NCI-H345 (cell line): ENCODE data around the gene ANGPTL4.
A peak's percentile ranks its signal among the peaks of the same experiment; 100 is the strongest.
"Not testable (repeated sequence)": the region's sequence is repeated elsewhere in the genome, so short reads cannot be mapped to it uniquely, and the experiment has no call there.

ENCODE experiments used
- DNase-seq: peaks from one replicate; lab custom pipeline; 2025; lab: John Stamatoyannopoulos, UW

Gene ANGPTL4

GRCh38 chr19:8334458-8335342 lies 29.3 kb upstream of the ANGPTL4 start:
- DNase-seq: peak; percentile 77

DNA sequence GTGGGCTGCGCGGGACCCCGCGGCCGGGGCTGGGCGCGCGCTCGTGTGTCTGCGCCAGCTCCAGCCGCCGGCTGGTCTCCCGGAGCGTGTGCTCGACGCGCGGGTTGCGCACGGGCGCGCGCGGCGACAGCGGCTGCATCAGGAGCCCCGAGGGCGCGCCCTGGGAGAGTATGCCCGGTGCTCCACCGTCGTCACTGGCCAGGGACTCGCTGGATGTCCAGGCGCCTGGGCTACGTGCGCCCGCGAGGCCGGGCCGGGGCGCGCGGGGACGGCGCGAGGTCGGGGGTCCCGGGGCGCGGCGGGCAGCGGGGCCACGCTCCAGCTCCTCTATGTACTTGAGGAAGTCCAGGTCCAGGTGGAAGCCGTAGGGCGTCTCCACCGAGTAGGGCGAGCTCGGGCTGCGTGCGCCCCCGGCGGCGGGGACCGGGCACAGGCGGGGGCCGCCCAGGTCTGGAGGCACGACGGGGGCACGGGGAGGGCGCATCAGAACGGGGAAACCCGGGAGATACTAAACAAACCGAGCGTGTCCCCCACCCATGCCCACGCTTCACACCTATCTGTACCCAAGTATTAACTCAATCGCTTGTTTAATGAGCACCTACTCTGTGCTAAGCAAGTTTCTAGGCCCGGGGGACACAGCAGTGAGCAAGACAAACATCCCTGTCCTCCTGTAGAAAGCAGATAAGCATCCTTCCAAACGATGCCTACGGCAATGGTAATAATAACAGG lies 28.4 kb upstream of the ANGPTL4 start:
- peak; percentile 44 for DNase-seq

- no peak for DNase-seq
Measured at GRCh38 chr19:8336072-8336569, 27.8 kb upstream of the ANGPTL4 start.

- no peak for DNase-seq
Measured at GRCh38 chr19:8336660-8337059, 27.3 kb upstream of the ANGPTL4 start.

DNA sequence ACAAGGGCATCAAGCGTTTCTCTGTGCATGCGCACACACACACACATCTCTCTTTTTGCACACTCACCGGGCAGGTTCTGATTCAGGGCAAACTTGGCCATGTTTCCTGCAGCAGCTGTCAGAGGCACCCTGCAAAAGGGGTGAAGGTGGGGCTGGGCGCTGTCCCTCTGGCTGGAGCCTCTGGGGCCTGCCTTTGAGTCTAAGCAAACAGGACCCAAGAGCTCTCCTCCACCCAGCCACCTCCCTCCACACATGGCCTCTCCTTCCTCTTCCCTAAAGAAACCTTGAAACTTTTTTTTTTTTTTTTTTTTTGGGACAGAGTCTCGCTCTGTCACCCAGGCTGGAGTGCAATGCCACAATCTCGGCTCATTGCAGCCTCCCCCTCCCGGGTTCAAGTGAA lies 26.2 kb upstream of the ANGPTL4 start:
- DNase-seq: no peak

DNA sequence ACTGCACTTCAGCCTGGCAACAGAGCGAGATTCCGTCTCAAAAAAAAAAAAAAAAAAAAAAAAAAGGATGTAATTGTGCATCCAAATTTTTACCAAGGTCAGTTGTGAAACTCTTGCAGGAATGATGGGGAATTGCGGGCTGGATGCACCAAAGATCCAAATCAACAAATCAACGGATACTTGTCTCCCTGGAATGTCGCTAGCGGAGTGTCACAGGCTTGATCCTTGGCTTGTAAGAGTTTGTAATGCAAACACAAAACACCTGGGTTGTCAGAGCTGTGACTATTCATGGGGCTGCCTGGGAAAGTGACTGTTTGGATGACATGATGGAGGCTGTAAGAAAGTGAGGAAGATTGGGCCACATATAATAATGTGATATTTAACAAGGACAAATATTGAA lies 25.1 kb upstream of the ANGPTL4 start:
- DNase-seq: no peak

GRCh38 chr19:8340341-8341096 lies 23.4 kb upstream of the ANGPTL4 start:
- no peak for DNase-seq

- not testable (repeated sequence) for DNase-seq
Measured at GRCh38 chr19:8341504-8341903, 22.5 kb upstream of the ANGPTL4 start.

- no peak for DNase-seq
Measured at GRCh38 chr19:8342316-8342683, 21.7 kb upstream of the ANGPTL4 start.

GRCh38 chr19:8342684-8343482 lies 21.1 kb upstream of the ANGPTL4 start, which contains the start of gene KANK3:
Gene KANK3 (minus strand): TSS chr19:8343262. CDS start chr19:8337828, 5,434 bp downstream.
- DNase-seq: peak; percentile 95

DNA sequence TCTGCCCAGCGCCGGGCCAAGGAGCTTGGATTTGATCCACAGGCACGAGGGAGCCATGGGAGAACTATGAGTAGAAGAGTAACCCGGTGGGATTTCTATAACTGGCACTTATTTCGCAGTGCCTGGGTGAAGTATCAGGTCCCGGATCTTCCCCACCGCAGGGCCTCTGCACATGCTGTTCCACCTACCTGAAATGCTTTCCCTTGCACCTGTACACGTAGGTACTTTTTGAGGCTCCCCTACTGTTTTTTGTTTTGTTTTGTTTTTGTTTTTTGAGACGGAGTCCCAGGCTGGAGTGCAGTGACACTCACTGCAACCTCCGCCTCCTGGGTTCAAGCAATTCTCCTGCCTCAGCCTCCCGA lies 20.5 kb upstream of the ANGPTL4 start:
- DNase-seq: no peak

DNA sequence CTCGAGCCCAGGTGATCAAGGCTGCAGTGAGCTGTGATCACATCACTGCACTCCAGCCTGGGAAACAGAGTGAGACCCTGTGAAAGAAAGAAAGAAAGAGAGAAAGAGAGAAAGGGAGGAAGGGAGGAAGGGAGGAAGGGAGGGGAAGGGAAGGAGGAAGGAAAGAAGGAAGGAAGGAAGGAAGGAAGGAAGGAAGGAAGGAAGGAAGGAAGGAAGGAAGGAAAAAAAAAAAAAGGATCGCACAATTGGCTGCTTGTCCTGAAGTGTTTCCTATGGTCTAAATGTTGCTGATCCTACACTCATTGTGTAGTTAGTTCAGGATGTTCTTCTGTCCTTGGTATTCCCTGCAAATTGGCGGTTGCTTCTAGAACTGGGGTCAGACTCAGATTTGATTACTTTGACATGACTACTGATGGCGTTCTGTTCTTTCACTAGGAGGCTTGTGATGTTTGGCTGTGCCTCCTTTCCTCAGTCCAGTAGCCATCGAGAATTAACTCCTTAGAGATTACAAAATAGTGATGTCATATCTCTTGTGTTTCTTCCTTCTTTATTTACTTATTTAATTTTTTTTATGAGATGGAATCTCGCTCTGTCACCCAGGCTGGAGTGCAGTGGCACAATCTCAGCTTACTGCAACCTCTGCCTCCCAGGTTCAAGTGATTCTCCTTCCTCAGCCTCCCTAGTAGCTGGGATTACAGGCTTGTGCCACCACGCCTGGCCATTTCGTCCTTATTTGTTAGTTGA lies 14.2 kb upstream of the ANGPTL4 start:
- DNase-seq: not testable (repeated sequence)

- DNase-seq: no peak
Measured at GRCh38 chr19:8352134-8352827, 11.7 kb upstream of the ANGPTL4 start.

- not testable (repeated sequence) for DNase-seq
Measured at GRCh38 chr19:8352845-8353244, 11.1 kb upstream of the ANGPTL4 start.

- DNase-seq: no peak
Measured at GRCh38 chr19:8355631-8356402, 8.1 kb upstream of the ANGPTL4 start.

GRCh38 chr19:8357007-8357521 lies 6.9 kb upstream of the ANGPTL4 start:
- DNase-seq: no peak

GRCh38 chr19:8358948-8359347 lies 5.0 kb upstream of the ANGPTL4 start:
- no peak for DNase-seq

DNA sequence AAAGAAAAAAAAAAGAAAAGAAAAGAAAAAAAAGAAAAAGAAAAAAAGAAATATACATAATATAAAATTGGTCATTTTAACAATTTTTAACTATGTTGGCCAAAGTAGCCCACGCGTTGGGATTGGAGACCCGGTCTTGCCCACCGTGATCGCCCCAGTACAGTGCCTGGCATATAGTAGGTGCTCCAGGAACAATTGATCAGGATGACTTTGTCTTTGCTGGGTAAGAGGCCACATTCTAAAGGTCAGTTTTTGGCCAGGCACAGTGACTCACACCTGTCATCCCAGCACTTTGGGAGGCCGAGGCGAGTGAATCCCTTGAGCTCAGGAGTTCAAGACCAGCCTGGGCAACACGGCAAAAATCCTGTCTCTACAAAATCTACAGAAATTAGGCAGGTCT lies 3.8 kb upstream of the ANGPTL4 start:
- DNase-seq: no peak
